Measurements from ENCODE around the gene DCAF12.

- no peak for TF ChIP-seq CTCF (IDR thresholded peaks at IDR 0.05; ENCODE audit: low read depth, low read length, missing input control)
- no peak for TF ChIP-seq SP1 (IDR thresholded peaks at IDR 0.05)
- no peak for TF ChIP-seq YY1 (IDR thresholded peaks at IDR 0.05)
- TF ChIP-seq GABPA (IDR thresholded peaks at IDR 0.05 in 1 of 2, conservative IDR thresholded peaks at IDR 0.05 in 1 of 2) = no peak
- no peak for TF ChIP-seq TAF1 (conservative IDR thresholded peaks at IDR 0.05)
- TF ChIP-seq RAD21 (IDR thresholded peaks at IDR 0.05) = no peak
- TF ChIP-seq, protein P1, sequence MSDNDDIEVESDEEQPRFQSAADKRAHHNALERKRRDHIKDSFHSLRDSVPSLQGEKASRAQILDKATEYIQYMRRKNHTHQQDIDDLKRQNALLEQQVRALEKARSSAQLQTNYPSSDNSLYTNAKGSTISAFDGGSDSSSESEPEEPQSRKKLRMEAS (IDR thresholded peaks at IDR 0.05) = no peak
- no peak for TF ChIP-seq ZBTB33 (IDR thresholded peaks at IDR 0.05)
- TF ChIP-seq REST (IDR thresholded peaks at IDR 0.05) = no peak
- TF ChIP-seq JUND (IDR thresholded peaks at IDR 0.05) = no peak
- no peak for TF ChIP-seq RXRA (IDR thresholded peaks at IDR 0.05)
Measured at GRCh38 chr9:34169125-34169524, 42.6 kb upstream of the DCAF12 start.

Measured in liver (tissue), 3 donors.